ENCODE results near the gene CNTN5. TPM values are rescaled to one million over a fixed set of nuclear protein-coding genes. Genes with fewer than 3 reads are reported as not detected.

The CNTN5 gene
- total and polyA plus RNA-seq, 10 of the 15 experiments (the other 5 are each of a cell fraction or from before 2014, with no cell fraction given), result 0.01 TPM; not detected in 9

DNA sequence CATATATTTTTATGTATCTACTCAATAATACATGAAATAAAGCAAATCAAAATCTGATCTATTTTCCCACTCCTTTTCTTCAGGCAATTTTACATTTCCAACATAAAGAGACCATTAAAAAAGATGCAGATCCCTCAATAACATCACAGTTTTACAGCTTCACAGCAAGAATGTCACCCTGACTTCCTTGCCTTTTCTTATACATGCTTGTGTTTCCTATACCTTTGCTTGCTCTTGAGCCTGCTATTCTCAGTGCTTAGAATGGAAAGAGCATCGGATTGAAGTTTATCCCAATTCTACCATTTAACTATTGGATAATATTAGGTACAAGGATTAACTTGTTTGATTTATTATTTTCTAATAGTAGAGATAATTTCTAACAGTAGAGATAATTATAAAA is 176.7 kb downstream of the CNTN5 start (continued):
- TF ChIP-seq, protein P1, sequence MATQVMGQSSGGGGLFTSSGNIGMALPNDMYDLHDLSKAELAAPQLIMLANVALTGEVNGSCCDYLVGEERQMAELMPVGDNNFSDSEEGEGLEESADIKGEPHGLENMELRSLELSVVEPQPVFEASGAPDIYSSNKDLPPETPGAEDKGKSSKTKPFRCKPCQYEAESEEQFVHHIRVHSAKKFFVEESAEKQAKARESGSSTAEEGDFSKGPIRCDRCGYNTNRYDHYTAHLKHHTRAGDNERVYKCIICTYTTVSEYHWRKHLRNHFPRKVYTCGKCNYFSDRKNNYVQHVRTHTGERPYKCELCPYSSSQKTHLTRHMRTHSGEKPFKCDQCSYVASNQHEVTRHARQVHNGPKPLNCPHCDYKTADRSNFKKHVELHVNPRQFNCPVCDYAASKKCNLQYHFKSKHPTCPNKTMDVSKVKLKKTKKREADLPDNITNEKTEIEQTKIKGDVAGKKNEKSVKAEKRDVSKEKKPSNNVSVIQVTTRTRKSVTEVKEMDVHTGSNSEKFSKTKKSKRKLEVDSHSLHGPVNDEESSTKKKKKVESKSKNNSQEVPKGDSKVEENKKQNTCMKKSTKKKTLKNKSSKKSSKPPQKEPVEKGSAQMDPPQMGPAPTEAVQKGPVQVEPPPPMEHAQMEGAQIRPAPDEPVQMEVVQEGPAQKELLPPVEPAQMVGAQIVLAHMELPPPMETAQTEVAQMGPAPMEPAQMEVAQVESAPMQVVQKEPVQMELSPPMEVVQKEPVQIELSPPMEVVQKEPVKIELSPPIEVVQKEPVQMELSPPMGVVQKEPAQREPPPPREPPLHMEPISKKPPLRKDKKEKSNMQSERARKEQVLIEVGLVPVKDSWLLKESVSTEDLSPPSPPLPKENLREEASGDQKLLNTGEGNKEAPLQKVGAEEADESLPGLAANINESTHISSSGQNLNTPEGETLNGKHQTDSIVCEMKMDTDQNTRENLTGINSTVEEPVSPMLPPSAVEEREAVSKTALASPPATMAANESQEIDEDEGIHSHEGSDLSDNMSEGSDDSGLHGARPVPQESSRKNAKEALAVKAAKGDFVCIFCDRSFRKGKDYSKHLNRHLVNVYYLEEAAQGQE (IDR thresholded peaks at IDR 0.05; ENCODE audit: low read depth, low read length), result no peak
- TF ChIP-seq DPF2 (IDR thresholded peaks at IDR 0.05) (no peak), SMARCA5 (IDR thresholded peaks at IDR 0.05) (no peak), YY1 (IDR thresholded peaks at IDR 0.05; ENCODE audit: low read depth, low read length) (no peak), ZNF217 (IDR thresholded peaks at IDR 0.05) (no peak), MTA2 (IDR thresholded peaks at IDR 0.05; ENCODE audit: low read depth) (no peak), ZSCAN29 (IDR thresholded peaks at IDR 0.05) (no peak)
- TF ChIP-seq, protein P2, sequence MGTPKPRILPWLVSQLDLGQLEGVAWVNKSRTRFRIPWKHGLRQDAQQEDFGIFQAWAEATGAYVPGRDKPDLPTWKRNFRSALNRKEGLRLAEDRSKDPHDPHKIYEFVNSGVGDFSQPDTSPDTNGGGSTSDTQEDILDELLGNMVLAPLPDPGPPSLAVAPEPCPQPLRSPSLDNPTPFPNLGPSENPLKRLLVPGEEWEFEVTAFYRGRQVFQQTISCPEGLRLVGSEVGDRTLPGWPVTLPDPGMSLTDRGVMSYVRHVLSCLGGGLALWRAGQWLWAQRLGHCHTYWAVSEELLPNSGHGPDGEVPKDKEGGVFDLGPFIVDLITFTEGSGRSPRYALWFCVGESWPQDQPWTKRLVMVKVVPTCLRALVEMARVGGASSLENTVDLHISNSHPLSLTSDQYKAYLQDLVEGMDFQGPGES (IDR thresholded peaks at IDR 0.05), result no peak
- TF ChIP-seq, protein P3, sequence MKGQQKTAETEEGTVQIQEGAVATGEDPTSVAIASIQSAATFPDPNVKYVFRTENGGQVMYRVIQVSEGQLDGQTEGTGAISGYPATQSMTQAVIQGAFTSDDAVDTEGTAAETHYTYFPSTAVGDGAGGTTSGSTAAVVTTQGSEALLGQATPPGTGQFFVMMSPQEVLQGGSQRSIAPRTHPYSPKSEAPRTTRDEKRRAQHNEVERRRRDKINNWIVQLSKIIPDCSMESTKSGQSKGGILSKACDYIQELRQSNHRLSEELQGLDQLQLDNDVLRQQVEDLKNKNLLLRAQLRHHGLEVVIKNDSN (IDR thresholded peaks at IDR 0.05; ENCODE audit: borderline replicate concordance, extremely low read length, insufficient read depth, low read depth, low read length), result no peak
- TF ChIP-seq, protein P4, sequence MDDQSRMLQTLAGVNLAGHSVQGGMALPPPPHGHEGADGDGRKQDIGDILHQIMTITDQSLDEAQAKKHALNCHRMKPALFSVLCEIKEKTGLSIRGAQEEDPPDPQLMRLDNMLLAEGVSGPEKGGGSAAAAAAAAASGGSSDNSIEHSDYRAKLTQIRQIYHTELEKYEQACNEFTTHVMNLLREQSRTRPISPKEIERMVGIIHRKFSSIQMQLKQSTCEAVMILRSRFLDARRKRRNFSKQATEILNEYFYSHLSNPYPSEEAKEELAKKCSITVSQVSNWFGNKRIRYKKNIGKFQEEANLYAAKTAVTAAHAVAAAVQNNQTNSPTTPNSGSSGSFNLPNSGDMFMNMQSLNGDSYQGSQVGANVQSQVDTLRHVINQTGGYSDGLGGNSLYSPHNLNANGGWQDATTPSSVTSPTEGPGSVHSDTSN (IDR thresholded peaks at IDR 0.05; ENCODE audit: insufficient replicate concordance, low read depth, low read length), result no peak
- TF ChIP-seq, protein P5, sequence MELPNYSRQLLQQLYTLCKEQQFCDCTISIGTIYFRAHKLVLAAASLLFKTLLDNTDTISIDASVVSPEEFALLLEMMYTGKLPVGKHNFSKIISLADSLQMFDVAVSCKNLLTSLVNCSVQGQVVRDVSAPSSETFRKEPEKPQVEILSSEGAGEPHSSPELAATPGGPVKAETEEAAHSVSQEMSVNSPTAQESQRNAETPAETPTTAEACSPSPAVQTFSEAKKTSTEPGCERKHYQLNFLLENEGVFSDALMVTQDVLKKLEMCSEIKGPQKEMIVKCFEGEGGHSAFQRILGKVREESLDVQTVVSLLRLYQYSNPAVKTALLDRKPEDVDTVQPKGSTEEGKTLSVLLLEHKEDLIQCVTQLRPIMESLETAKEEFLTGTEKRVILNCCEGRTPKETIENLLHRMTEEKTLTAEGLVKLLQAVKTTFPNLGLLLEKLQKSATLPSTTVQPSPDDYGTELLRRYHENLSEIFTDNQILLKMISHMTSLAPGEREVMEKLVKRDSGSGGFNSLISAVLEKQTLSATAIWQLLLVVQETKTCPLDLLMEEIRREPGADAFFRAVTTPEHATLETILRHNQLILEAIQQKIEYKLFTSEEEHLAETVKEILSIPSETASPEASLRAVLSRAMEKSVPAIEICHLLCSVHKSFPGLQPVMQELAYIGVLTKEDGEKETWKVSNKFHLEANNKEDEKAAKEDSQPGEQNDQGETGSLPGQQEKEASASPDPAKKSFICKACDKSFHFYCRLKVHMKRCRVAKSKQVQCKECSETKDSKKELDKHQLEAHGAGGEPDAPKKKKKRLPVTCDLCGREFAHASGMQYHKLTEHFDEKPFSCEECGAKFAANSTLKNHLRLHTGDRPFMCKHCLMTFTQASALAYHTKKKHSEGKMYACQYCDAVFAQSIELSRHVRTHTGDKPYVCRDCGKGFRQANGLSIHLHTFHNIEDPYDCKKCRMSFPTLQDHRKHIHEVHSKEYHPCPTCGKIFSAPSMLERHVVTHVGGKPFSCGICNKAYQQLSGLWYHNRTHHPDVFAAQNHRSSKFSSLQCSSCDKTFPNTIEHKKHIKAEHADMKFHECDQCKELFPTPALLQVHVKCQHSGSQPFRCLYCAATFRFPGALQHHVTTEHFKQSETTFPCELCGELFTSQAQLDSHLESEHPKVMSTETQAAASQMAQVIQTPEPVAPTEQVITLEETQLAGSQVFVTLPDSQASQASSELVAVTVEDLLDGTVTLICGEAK (IDR thresholded peaks at IDR 0.05; ENCODE audit: borderline replicate concordance), result no peak
